GM13976 (cell line): Measurements from ENCODE around the gene ATP10A.

ENCODE experiments used
- DNase-seq: peaks from one replicate; pipeline ENCODE4 v3.0.0; 2012; ENCODE audit warnings: low spot score
- in situ Hi-C: fragments of 300-500 bp; cut with MboI; formaldehyde crosslinking; loops from one replicate; pipeline ENCODE4 v1.12.0; 2022; ENCODE audit warnings: low sequenced_read_pairs, mixed read lengths, inconsistent platforms; ENCODE audit not compliant: unreplicated experiment
- TF ChIP-seq, protein P1 (sequence below): IDR thresholded peaks from 2 replicates; pipeline ENCODE4 v1.5.1; 2012; ENCODE audit warnings: borderline replicate concordance, mild to moderate bottlenecking; ENCODE audit not compliant: insufficient read depth; ENCODE audit errors: extremely low read depth, missing control alignments, control extremely low read depth

ATP10A gene

GRCh38 chr15:25701721-25702465 lies 161.2 kb downstream of the ATP10A start:
- TF ChIP-seq, protein P1, sequence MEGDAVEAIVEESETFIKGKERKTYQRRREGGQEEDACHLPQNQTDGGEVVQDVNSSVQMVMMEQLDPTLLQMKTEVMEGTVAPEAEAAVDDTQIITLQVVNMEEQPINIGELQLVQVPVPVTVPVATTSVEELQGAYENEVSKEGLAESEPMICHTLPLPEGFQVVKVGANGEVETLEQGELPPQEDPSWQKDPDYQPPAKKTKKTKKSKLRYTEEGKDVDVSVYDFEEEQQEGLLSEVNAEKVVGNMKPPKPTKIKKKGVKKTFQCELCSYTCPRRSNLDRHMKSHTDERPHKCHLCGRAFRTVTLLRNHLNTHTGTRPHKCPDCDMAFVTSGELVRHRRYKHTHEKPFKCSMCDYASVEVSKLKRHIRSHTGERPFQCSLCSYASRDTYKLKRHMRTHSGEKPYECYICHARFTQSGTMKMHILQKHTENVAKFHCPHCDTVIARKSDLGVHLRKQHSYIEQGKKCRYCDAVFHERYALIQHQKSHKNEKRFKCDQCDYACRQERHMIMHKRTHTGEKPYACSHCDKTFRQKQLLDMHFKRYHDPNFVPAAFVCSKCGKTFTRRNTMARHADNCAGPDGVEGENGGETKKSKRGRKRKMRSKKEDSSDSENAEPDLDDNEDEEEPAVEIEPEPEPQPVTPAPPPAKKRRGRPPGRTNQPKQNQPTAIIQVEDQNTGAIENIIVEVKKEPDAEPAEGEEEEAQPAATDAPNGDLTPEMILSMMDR, result no peak
- in situ Hi-C loops, result no loop called here
- DNase-seq, result no peak

DNA sequence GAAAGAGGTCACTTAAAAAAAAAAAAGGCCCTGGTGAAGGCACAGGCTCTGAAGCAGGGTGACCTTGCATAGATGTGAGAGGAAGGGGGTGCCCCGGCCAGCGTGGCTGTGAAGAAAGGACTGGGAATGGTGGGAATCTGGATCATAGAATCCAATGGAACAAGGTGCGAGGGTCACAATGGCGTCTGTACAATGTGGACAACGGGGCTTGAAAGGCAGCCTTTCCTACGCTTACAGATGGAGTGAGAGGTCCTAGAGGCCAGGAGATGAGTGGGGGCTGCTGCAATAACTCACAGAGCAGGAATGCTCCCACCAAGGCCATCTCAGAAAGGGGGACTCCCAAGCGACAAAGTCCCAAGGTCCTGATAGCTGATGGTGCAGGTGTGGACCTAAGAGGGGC lies 162.2 kb downstream of the ATP10A start:
- DNase-seq, result no peak
- in situ Hi-C loops, result no loop called here
- TF ChIP-seq, protein P1, result no peak

DNA sequence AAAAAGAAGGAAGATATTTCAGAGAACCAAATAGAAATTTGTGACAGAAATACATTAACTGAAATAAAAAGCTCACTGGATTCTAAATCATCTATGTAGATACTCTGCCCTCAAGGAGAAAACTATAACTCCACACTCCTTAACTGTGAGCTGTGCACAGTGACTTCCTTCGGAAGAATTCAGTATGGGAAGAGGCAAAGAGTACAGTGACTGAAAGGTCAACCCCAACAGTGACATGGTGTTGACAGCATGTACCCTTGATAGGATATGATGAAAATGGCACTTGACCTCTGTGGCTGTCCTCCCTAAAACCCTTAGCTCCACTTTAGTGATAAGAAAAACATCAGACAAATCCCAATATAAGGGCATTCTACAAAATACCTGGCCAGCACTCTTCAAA lies 165.5 kb downstream of the ATP10A start:
- in situ Hi-C loops, result no loop called here
- no peak for DNase-seq
- TF ChIP-seq, protein P1, result no peak

DNA sequence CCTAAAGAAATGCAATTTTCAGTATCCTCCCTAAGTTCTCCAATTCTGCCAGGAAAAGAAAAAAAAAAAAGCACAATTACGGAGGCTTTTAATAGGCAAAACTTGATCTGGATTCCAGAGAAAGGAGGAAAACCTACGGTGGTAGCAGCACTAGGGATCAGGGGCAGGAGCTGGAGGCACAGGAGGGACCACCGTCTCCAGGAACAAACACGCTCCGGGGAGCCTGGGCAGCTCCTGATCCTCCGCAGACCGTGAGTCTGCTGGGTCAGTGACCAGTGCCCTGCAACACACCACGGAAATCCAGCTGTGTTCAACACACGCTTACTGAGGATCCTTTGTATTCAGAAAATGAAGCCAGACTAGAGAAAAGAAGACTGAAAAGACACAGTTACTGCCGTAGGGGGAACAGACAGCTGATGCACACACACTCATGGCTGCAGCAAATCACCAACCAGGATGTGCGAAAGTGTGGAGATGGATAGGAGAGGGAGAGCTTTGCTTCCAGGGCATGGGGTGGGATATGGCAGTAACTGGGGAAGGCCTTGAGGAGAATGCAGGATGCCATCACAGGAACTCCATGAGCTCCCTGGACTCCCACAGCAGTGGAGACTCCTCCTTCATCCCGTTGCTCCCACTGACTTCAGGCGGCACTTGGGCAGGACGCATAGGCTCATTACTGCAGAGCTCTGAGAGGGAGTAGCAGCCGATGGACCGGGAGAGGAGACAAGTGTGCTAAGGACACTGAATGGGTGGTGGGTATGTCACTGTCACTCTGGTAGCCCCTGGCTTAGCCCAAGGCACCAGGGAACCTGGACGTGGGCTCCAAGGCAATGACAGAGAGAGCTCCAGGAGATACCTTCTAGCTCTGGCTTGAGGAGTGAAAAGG lies 167.0 kb downstream of the ATP10A start:
- TF ChIP-seq, protein P1, result no peak
- in situ Hi-C loops, result no loop called here
- no peak for DNase-seq

DNA sequence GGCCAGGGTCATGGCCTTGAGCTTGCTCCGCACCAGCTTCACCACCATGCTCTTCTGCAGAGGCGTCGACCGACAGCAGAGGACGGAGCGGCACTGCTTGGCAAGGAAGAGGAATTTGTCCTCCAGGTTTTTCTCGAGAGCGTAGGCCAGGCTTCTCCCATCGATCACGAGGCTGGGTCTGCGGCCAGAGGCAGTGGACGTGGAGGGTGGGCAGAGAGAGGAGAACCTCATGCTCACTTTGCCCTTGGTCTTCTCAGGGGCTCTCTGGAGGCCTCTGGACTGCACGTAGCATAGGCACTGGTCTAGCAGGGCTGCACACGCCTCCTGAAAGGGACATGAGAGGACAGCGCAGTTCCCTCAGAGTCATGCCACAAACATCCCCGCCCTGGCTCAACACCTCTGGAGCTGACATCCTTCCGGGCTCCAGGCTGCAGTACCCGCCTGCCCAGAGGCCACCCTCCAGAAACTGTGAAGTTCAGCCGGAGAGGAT lies 168.3 kb downstream of the ATP10A start:
- DNase-seq, result no peak
- in situ Hi-C loops, result no loop called here
- TF ChIP-seq, protein P1, result no peak

- TF ChIP-seq, protein P1, result no peak
- DNase-seq, result no peak
- in situ Hi-C loops, result no loop called here
These were observed 168.9 kb downstream of the ATP10A start for GRCh38 chr15:25694239-25694584.
